GM18508 (cell line): Measurements from ENCODE around the gene PBX3.

Source experiments
- ATAC-seq: cut with Tn5 transposase; IDR thresholded peaks from one replicate; pipeline ENCODE4 v1.9.1; 2021; ENCODE audit warnings: moderate number of reproducible peaks; ENCODE audit not compliant: insufficient read depth, unreplicated experiment

The PBX3 gene

GRCh38 chr9:125988479-125989050 is 241.4 kb downstream of the PBX3 start:
- no peak for ATAC-seq

DNA sequence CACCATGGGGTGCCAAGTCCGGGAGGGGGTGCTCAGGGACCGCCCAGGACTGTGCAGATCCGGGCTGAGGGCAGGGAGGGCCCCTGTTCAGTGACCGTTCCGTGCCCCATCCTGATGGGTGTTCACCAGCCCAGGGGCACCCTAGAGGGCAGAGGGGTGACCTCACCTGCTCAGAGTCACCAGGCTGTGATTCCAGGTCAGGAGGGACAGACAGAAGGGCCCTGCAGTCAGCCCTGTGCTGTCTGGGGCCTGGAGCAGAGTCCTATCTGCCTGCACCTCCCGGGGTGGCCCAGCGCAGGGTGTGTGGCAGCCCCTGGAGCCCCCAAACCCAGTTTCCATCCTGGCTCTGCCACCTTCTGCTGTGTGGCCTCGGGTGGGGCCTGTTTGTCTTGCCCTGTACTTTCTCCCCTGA is 241.9 kb downstream of the PBX3 start:
- ATAC-seq: no peak

DNA sequence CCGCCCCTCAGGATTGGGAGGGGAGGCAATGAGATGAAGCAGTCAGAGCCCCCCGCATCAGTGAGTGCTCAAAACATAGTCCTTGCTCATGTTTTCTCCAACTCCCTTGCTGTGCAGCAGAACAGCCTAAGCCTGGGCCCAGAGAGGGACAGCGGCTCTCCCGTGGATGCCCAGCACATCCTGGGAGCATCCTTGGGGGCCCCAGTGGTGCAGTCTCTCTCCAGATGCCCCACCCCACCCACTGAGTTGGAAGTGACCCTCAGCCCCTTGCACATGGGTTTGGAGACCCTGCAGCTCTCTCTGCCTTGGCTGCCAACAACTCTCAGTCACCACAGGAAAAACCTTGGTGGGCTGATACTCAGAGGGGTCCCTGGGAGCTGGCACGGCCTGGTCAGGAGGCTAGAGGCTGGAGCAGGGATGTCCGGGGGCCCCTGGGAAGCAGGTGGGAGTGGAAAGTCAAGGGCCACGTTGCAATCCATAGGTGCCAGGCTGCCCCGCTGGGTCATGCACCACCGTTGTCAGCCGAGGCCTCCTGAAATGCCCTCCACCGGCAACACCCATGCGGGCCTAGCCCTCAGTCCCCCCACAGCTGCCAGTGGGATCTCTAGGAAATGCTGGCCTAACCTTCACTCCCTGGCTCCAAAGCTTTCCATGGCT is 242.5 kb downstream of the PBX3 start:
- ATAC-seq: no peak

- ATAC-seq: no peak
Observed at GRCh38 chr9:125990186-125990792, 243.1 kb downstream of the PBX3 start.

- ATAC-seq: no peak
Observed at GRCh38 chr9:125990793-125991220, 243.6 kb downstream of the PBX3 start.

GRCh38 chr9:125991886-125992529 is 244.8 kb downstream of the PBX3 start:
- no peak for ATAC-seq

DNA sequence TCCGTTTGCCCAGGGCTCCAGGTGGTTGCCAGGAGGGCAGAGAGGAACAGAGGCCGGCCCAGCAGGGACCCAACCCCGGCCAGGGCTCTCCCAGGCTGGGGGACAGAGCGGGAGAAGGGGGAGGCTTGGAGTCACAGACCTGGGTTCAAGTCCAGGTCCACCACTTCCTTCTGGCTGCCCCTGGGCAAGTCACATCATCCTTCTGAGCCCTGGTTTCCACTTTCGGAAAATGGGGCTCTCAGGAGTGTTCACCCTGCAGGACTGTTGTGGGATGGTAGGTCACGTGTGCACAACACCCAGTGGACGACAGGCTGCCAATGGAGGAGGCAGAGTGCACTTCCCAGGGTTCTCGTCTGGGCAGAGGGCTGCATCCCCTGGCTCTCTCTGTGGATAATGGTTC is 245.4 kb downstream of the PBX3 start:
- ATAC-seq: no peak

GRCh38 chr9:125993466-125993865 is 246.3 kb downstream of the PBX3 start:
- no peak for ATAC-seq

DNA sequence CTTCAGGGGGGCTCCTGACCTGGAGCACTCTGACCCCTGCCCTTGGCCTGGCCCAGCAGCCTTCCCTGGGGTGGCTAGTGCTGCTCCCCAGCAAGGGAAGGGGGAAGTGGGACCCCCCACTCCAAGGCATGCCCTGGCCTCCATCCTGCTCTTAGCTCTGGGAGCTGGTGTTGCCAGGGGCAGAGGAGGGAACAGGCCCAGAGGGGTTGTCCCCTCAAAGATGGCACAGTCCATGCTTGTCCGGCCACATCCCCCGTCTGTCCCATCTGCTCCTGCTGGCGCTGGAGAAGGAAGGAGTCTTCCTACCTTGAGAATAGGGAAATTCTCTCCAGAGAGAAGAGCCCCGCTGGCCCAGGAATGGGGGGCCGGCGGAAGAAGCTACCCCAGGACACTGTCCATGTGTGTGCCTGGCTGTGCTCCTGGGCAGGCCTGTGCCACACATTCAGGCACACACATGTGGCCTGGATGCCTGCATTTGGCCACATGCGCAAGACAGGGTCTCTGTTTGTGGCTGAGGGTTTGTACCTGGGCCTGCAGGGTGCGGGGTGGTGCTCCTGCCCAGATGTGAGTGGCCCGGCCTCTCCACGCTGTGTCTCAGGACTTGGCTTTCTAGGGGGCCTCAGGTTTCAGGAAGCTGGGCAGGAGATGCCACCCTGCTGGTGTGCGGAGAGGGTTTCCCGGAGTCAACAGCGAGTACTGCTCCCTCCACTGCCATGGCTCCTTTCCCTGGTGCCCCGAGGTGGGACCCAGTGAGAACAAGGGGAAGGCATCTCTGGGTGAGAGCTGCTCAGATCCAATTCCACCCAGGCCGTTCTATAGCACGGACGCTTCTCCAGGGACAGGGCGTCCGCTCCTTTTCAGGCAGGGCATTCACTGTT is 247.1 kb downstream of the PBX3 start:
- no peak for ATAC-seq

DNA sequence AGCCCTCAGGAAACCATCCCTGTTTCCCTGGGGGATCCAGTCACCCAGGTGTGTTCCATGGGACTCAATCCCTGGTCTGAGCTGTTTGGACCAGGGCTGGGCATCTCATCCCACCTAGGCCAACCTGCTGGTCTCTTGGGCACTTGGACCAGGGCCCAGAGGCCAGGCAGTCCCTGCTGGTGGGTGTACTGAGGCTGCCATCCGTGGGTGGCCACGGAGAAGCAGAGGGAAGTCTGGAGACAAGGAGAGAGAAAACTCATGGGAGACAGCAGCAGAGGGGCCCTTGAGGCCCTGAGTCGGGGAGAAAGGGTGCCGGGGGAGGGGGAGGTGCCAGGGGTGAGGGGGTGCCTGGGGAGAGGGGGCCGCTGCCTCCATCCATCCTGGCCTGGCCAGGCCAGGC is 247.8 kb downstream of the PBX3 start:
- no peak for ATAC-seq

- ATAC-seq: no peak
Observed at GRCh38 chr9:125995706-125996105, 248.5 kb downstream of the PBX3 start.

DNA sequence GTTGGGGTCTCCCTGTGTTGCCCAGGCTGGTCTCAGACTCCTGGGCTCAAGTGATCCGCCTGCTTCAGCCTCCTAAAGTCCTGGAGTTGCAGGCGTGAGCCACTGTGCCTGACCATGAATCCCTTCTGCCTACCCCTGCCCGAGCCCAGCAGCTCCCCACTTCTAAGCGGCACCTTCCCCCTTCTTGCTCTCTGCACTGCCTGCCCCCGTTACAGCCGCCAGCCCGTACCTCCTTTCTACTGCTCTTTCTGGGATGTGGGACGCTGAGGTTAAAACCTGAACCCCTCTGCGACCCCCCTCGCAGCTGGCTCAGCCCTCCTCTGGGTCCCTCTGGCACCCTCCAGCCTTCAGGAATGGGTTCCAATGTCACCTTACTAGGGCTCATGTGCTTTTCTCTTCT is 249.6 kb downstream of the PBX3 start:
- ATAC-seq: no peak

DNA sequence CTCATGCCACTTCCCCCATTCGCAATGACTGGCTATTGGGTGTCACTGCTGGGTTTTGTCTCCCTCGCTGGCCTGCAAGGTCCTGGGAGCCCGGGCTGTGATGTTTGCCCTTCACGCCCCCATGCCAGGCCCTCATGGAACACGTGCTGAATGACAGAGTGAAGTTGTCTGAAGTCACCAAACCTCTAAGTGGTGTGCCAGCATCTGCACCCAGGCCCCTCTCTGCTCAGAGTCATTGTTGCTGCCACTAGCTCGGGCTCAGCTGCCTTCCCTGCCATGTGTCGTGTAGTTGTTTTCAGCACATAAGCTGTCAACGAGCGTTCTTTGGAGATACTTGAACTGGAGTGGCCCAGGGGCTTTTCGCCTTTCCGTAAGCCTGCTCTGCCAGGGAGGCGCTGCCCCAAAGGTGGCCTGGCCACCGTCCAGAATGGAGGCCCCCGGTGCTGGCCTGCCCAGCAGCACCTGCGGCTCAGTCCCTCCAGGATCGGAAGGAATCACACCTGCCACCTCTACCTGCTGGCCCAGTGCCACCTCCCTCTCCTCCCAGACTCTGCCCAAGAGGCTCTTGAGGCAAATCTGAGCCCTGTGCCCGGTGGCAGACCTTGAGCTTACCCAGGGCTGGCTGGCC is 250.1 kb downstream of the PBX3 start:
- ATAC-seq: no peak

- ATAC-seq: no peak
Observed at GRCh38 chr9:125998837-125999503, 251.8 kb downstream of the PBX3 start.

DNA sequence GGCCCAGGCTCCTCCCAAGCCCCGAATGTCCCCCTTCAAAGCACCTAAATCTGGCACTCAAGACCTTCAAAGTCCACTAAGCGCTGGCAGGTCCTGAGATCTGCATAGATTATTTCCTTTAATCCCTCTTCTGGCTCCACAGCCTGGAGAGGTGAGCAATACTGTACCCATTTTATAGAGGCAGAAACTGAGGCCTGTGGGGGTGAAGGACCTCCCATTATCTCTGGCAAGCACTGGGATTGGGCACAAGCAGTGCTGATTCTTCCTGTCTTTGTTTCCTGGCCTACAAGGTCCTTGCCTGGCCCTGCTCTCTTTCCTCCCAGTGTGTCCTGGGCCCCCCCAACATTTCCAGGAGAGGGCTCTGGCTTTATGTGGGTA is 252.3 kb downstream of the PBX3 start:
- no peak for ATAC-seq

- ATAC-seq: no peak
Observed at GRCh38 chr9:126000256-126000655, 253.1 kb downstream of the PBX3 start.

- ATAC-seq: no peak
Observed at GRCh38 chr9:126000731-126001580, 253.8 kb downstream of the PBX3 start.

- no peak for ATAC-seq
Observed at GRCh38 chr9:126001581-126002225, 254.5 kb downstream of the PBX3 start.
